PC-9 (cell line): Measurements from ENCODE around the gene COL18A1. TPM values are rescaled to one million over a fixed set of nuclear protein-coding genes. Genes with fewer than 3 reads are reported as not detected.

Source experiments
- BruUV-seq: library from RNA; stranded (reverse); fragments of 400-500 nt; replicated peaks from 2 replicates; lab custom pipeline; 2021; lab: Mats Ljungman, UMichigan
- CTCF ChIA-PET: fragments of 300-600 bp; sonication (Branson Sonifier 250); formaldehyde crosslinking; loops from one replicate; lab custom pipeline; 2022; ENCODE audit warnings: antibody characterized with exemption; lab: Charles Lee
- POLR2A ChIA-PET: fragments of 300-600 bp; sonication (Branson Sonifier 250); formaldehyde crosslinking; loops from one replicate; lab custom pipeline; 2022; ENCODE audit warnings: antibody characterized with exemption; ENCODE audit not compliant: unreplicated experiment; lab: Charles Lee
- DNase-seq, 2 experiments: peaks; one replicate each; pipeline versions ENCODE4 v3.0.0 to v3.0.0-alpha.2; 2015 to 2022; ENCODE audit warnings: mixed read lengths in 1 of 2
- H2AFZ ChIP-seq: fragments of 200-600 bp; sonication (generic); 2 replicates; pipeline ENCODE4 v1.8.1; 2017; ENCODE audit warnings: antibody characterized with exemption
- H3F3A ChIP-seq: fragments of 200-600 bp; sonication (generic); 2 replicates; pipeline ENCODE4 v1.8.1; 2017; ENCODE audit warnings: antibody characterized with exemption, mild to moderate bottlenecking, low read depth; ENCODE audit not compliant: insufficient read depth
- H3K27ac ChIP-seq: fragments of 200-600 bp; sonication (generic); 2 replicates; pipeline ENCODE4 v1.6.1; 2016; ENCODE audit warnings: mixed run types
- H3K27me3 ChIP-seq: fragments of 200-600 bp; sonication (generic); 2 replicates; pipeline ENCODE4 v1.6.1; 2016; ENCODE audit warnings: low read depth, mixed run types; ENCODE audit not compliant: insufficient read depth
- H3K36me3 ChIP-seq: fragments of 200-600 bp; sonication (generic); 2 replicates; pipeline ENCODE4 v1.6.1; 2016; ENCODE audit warnings: low read depth, mixed run types
- H3K4me1 ChIP-seq: fragments of 200-600 bp; sonication (generic); replicated peaks from 2 replicates; pipeline ENCODE4 v1.6.1; 2016; ENCODE audit warnings: mixed run types; ENCODE audit not compliant: insufficient read depth
- H3K4me2 ChIP-seq: fragments of 200-600 bp; sonication (generic); 2 replicates; pipeline ENCODE4 v1.6.1; 2017; ENCODE audit warnings: mixed run types
- H3K4me3 ChIP-seq: fragments of 200-600 bp; sonication (generic); 2 replicates; pipeline ENCODE4 v1.6.1; 2016; ENCODE audit warnings: mixed run types
- H3K79me2 ChIP-seq: fragments of 200-600 bp; sonication (generic); 2 replicates; pipeline ENCODE4 v1.6.1; 2017; ENCODE audit warnings: low read depth, mixed run types
- H3K9me2 ChIP-seq: fragments of 200-600 bp; sonication (generic); 2 replicates; pipeline ENCODE4 v1.8.1; 2017; ENCODE audit warnings: mild to moderate bottlenecking; ENCODE audit not compliant: insufficient read depth
- H3K9me3 ChIP-seq: fragments of 200-600 bp; sonication (generic); 2 replicates; pipeline ENCODE4 v1.8.1; 2016; ENCODE audit warnings: low read depth; ENCODE audit not compliant: insufficient read depth
- H4K20me1 ChIP-seq: fragments of 200-600 bp; sonication (generic); 2 replicates; pipeline ENCODE4 v1.8.1; 2017; ENCODE audit not compliant: insufficient read depth
- EZH2 ChIP-seq: fragments of 200-600 bp; sonication (generic); IDR thresholded peaks from 2 replicates; pipeline ENCODE4 v1.8.0; 2017; ENCODE audit warnings: antibody characterized with exemption, low read depth
- intact Hi-C: fragments of 100-400 bp; cut with micrococcal nuclease; formaldehyde crosslinking; loops from one replicate; pipeline ENCODE4 v1.10.0; 2022; ENCODE audit not compliant: unreplicated experiment
- total RNA-seq: library from RNA; stranded (reverse); gene quantifications from 2 replicates; pipeline ENCODE4 v1.2.3, GENCODE V29; 2021
- TF ChIP-seq, protein P1 (sequence below): fragments of 200-600 bp; sonication (generic); conservative IDR thresholded peaks from 2 replicates; pipeline ENCODE4 v1.6.1; 2017; ENCODE audit warnings: mixed run types, antibody characterized with exemption, mild to moderate bottlenecking, moderate library complexity

Gene COL18A1
- total RNA-seq, 1 experiment from 2014 or later = 82.4 TPM

DNA sequence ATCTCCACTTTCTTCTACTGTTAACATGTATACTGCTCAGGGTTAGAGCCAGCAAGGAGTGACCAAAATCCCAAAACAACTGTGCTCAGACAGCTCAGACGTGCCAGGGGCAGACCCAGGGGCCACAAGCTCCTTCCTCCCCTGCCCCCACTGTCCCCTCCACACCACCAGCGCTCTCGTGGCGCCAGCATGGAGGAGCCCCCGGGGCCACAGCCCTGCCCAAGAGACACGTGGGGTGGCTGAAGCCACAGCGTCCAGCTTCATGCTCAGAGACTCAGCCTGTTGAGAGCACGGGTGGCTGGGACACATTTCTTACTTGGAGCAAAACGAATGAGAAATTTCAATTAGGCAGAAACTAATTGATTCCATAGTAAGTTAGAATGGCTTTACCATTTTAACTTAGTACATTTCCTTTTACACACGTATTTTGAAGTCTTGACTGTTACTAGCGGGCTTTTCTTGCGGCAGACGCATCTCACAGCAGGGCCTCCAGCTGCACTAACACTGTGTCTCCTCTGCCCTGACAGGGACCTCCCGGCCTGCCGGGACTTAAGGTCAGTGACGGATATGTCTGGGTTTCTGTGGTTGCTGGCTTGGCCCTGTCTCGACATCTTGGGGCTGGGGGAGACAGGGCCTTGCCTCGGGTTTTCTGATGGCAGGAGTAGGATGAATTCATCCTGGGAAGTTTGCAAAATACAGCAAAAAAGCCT lies 83.1 kb downstream of the COL18A1 start:
- no peaks in the 10 kb centered on the region for H3K9me2 ChIP-seq
- no peak for TF ChIP-seq EZH2
- TF ChIP-seq, protein P1, sequence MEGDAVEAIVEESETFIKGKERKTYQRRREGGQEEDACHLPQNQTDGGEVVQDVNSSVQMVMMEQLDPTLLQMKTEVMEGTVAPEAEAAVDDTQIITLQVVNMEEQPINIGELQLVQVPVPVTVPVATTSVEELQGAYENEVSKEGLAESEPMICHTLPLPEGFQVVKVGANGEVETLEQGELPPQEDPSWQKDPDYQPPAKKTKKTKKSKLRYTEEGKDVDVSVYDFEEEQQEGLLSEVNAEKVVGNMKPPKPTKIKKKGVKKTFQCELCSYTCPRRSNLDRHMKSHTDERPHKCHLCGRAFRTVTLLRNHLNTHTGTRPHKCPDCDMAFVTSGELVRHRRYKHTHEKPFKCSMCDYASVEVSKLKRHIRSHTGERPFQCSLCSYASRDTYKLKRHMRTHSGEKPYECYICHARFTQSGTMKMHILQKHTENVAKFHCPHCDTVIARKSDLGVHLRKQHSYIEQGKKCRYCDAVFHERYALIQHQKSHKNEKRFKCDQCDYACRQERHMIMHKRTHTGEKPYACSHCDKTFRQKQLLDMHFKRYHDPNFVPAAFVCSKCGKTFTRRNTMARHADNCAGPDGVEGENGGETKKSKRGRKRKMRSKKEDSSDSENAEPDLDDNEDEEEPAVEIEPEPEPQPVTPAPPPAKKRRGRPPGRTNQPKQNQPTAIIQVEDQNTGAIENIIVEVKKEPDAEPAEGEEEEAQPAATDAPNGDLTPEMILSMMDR = no peak
- H3F3A ChIP-seq = no peaks in the 10 kb centered on the region; the same call in 1 of the 2 replicates
- no peaks in the 10 kb centered on the region for H3K79me2 ChIP-seq
- no peak for DNase-seq
- no peaks in the 10 kb centered on the region for H3K36me3 ChIP-seq
- no peaks in the 10 kb centered on the region for H4K20me1 ChIP-seq
- no peak overlapping the region for H3K4me2 ChIP-seq
- intact Hi-C loops = no loop called here
- POLR2A ChIA-PET = no interaction called here
- no peak overlapping the region for H3K27ac ChIP-seq
- no peak overlapping the region for H2AFZ ChIP-seq
- no peaks in the 10 kb centered on the region for H3K27me3 ChIP-seq
- H3K9me3 ChIP-seq = no peaks in the 10 kb centered on the region
- BruUV-seq = no TSS peak
- no peak overlapping the region for H3K4me3 ChIP-seq
- no peaks in the 10 kb centered on the region for H3K4me1 ChIP-seq
- CTCF ChIA-PET = no interaction called here

- H3K4me1 ChIP-seq = no peaks in the 10 kb centered on the region
- no peaks in the 10 kb centered on the region; the same call in 1 of the 2 replicates for H3F3A ChIP-seq
- ChIA-PET CTCF (no interaction called here), POLR2A (no interaction called here)
- H3K27ac ChIP-seq = no peak overlapping the region
- no peaks in the 10 kb centered on the region for H3K9me3 ChIP-seq
- no peaks in the 10 kb centered on the region for H3K79me2 ChIP-seq
- no TSS peak for BruUV-seq
- H3K4me2 ChIP-seq = no peak overlapping the region
- H3K36me3 ChIP-seq = no peaks in the 10 kb centered on the region
- no peak for DNase-seq
- H3K27me3 ChIP-seq = no peaks in the 10 kb centered on the region
- intact Hi-C loops = no loop called here
- H2AFZ ChIP-seq = no peak overlapping the region
- H3K9me2 ChIP-seq = no peaks in the 10 kb centered on the region
- TF ChIP-seq, protein P1 = no peak
- no peak for TF ChIP-seq EZH2
- H4K20me1 ChIP-seq = no peaks in the 10 kb centered on the region
- no peak overlapping the region for H3K4me3 ChIP-seq
Measured at GRCh38 chr21:45488931-45489721, 84.2 kb downstream of the COL18A1 start.

DNA sequence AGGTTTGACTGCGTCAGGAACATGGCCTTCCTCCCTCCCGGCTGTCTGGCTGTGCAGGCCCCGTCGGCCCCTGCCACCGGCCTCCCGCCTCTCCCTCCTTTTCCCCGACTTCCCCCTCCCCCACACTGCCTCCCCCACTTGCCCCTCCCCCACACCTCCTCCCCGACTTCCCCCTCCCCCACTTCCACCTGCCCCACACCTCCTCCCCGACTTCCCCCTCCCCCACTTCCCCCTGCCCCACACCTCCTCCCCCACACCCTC lies 84.7 kb downstream of the COL18A1 start:
- DNase-seq = no peak
- intact Hi-C loops = no loop called here
- no peaks in the 10 kb centered on the region for H3K36me3 ChIP-seq
- no peaks in the 10 kb centered on the region for H3K9me3 ChIP-seq
- ChIA-PET POLR2A (no interaction called here), CTCF (no interaction called here)
- H4K20me1 ChIP-seq = no peaks in the 10 kb centered on the region
- H3K27me3 ChIP-seq = no peaks in the 10 kb centered on the region
- H2AFZ ChIP-seq = no peak overlapping the region
- no peak for TF ChIP-seq EZH2
- TF ChIP-seq, protein P1 = no peak
- H3K4me1 ChIP-seq = no peaks in the 10 kb centered on the region
- BruUV-seq = no TSS peak
- H3K9me2 ChIP-seq = no peaks in the 10 kb centered on the region
- H3K4me3 ChIP-seq = no peak overlapping the region
- H3K79me2 ChIP-seq = no peaks in the 10 kb centered on the region
- H3K27ac ChIP-seq = no peak overlapping the region
- no peak overlapping the region for H3K4me2 ChIP-seq
- no peaks in the 10 kb centered on the region for H3F3A ChIP-seq
